DMS153 (cell line): ENCODE data around the gene ZNF367.
"Not testable (repeated sequence)": the region's sequence is repeated elsewhere in the genome, so short reads cannot be mapped to it uniquely, and the experiment has no call there.

Experiments used
- DNase-seq: peaks from one replicate; lab custom pipeline; 2025; lab: John Stamatoyannopoulos, UW

The ZNF367 gene

GRCh38 chr9:96362119-96362518 is 56.1 kb downstream of the ZNF367 start:
- not testable (repeated sequence) for DNase-seq

GRCh38 chr9:96361668-96362067 is 56.5 kb downstream of the ZNF367 start:
- DNase-seq, result no peak

GRCh38 chr9:96360976-96361375 is 57.2 kb downstream of the ZNF367 start:
- no peak for DNase-seq

- not testable (repeated sequence) for DNase-seq
Measured at GRCh38 chr9:96360523-96360922, 57.6 kb downstream of the ZNF367 start.

GRCh38 chr9:96350866-96351265 is 67.3 kb downstream of the ZNF367 start:
- DNase-seq, result no peak

- DNase-seq, result no peak
Measured at GRCh38 chr9:96348261-96348660, 69.9 kb downstream of the ZNF367 start.

- DNase-seq, result no peak
Measured at GRCh38 chr9:96345551-96345950, 72.6 kb downstream of the ZNF367 start.

- peak; percentile 70 for DNase-seq
Measured at GRCh38 chr9:96344458-96345180, 73.6 kb downstream of the ZNF367 start.

GRCh38 chr9:96343515-96344360 is 74.4 kb downstream of the ZNF367 start:
- DNase-seq, result no peak

GRCh38 chr9:96342571-96343245 is 75.5 kb downstream of the ZNF367 start:
- DNase-seq, result no peak

GRCh38 chr9:96340707-96341106 is 77.5 kb downstream of the ZNF367 start:
- no peak for DNase-seq

GRCh38 chr9:96338299-96338698 is 79.9 kb downstream of the ZNF367 start:
- DNase-seq, result no peak
